Measurements from ENCODE around the gene ZNF189.

DNA sequence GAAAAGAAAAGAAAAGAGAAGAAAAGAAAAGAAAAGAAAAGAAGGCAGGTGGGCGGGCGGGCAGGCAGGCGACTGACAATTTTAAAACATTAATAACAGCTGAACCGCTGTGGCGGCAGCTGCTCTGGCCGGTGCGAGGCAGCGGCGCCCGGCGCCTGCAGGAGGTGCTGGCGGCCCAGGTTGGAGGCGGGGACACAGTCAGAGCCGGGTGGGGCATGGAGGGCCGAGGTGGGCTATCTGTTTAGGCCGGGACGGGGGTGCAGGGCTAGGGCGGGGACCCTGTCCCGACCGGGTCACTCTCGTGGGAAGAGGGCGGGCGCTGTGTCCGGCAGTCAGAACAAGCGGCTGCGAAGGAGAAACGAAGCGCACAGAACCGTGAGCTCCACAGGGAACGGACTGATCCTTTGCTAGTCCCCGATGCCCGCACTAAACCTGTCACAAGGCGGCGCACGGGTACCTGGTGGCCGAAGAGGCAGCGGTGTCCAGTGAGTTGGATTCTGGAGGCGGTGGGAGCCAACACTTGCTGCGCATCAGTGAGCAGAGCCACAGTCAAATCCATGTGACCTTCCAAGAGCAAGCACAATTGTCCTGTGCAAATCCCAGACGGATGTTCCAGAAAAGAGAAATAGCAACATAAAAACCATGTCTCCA lies 50.5 kb downstream of the ZNF189 start:
- TF ChIP-seq, protein P1, sequence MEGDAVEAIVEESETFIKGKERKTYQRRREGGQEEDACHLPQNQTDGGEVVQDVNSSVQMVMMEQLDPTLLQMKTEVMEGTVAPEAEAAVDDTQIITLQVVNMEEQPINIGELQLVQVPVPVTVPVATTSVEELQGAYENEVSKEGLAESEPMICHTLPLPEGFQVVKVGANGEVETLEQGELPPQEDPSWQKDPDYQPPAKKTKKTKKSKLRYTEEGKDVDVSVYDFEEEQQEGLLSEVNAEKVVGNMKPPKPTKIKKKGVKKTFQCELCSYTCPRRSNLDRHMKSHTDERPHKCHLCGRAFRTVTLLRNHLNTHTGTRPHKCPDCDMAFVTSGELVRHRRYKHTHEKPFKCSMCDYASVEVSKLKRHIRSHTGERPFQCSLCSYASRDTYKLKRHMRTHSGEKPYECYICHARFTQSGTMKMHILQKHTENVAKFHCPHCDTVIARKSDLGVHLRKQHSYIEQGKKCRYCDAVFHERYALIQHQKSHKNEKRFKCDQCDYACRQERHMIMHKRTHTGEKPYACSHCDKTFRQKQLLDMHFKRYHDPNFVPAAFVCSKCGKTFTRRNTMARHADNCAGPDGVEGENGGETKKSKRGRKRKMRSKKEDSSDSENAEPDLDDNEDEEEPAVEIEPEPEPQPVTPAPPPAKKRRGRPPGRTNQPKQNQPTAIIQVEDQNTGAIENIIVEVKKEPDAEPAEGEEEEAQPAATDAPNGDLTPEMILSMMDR (IDR thresholded peaks at IDR 0.05; ENCODE audit: insufficient read depth, low read length): peak; percentile 3
- no peak for TF ChIP-seq SPI1 (IDR thresholded peaks at IDR 0.05; ENCODE audit: borderline replicate concordance, low read depth)
- TF ChIP-seq REST (IDR thresholded peaks at IDR 0.05; ENCODE audit: insufficient replicate concordance, low read depth): no peak
- TF ChIP-seq GABPA (IDR thresholded peaks at IDR 0.05; ENCODE audit: low read depth): no peak
- no peak for TF ChIP-seq POLR2AphosphoS5 (IDR thresholded peaks at IDR 0.05; ENCODE audit: low read depth)
